OCI-LY1 (cell line): Measurements from ENCODE around the gene CCDC138.

Source experiments
- H2AFZ ChIP-seq: fragments of 200-600 bp; sonication (generic), shearing (Covaris generic); 2 replicates; pipeline ENCODE4 v1.6.0; 2014; ENCODE audit warnings: antibody characterized with exemption, mild to moderate bottlenecking, low read length
- H3F3A ChIP-seq: fragments of 200-600 bp; sonication (generic), shearing (Covaris generic); 2 replicates; pipeline ENCODE4 v1.6.0; 2014; ENCODE audit warnings: mild to moderate bottlenecking, antibody characterized with exemption, low read length, moderate library complexity; ENCODE audit not compliant: insufficient read depth
- H3K27ac ChIP-seq: fragments of 200-600 bp; sonication (generic); 2 replicates; pipeline ENCODE4 v1.5.1; 2014; ENCODE audit warnings: low read length, mixed run types, mild to moderate bottlenecking, low read depth; ENCODE audit not compliant: poor library complexity, severe bottlenecking
- H3K27me3 ChIP-seq: fragments of 200-600 bp; sonication (generic); 2 replicates; pipeline ENCODE4 v1.6.0; 2014; ENCODE audit warnings: antibody characterized with exemption, mild to moderate bottlenecking, low read length, moderate library complexity; ENCODE audit not compliant: insufficient read depth
- H3K36me3 ChIP-seq: fragments of 200-600 bp; sonication (generic); 2 replicates; pipeline ENCODE4 v1.6.1; 2014; ENCODE audit warnings: mild to moderate bottlenecking, antibody characterized with exemption, low read length, moderate library complexity, mixed read lengths; ENCODE audit not compliant: insufficient read depth
- H3K4me1 ChIP-seq: fragments of 200-600 bp; sonication (generic); 2 replicates; pipeline ENCODE4 v1.5.1; 2014; ENCODE audit warnings: mild to moderate bottlenecking, low read length, moderate library complexity; ENCODE audit not compliant: insufficient read depth, severe bottlenecking
- H3K4me2 ChIP-seq: fragments of 200-600 bp; sonication (generic), shearing (Covaris generic); 2 replicates; pipeline ENCODE4 v1.6.1; 2014; ENCODE audit warnings: low read length
- H3K4me3 ChIP-seq: fragments of 200-600 bp; sonication (generic); 2 replicates; pipeline ENCODE4 v1.5.1; 2014; ENCODE audit warnings: low read length, low read depth, mild to moderate bottlenecking, mixed read lengths; ENCODE audit not compliant: poor library complexity, severe bottlenecking
- H3K79me2 ChIP-seq: fragments of 200-600 bp; shearing (Covaris generic); 2 replicates; pipeline ENCODE4 v1.6.1; 2016; ENCODE audit warnings: mixed run types, low read length, mixed read lengths; ENCODE audit not compliant: insufficient read depth
- H3K9ac ChIP-seq: fragments of 200-600 bp; sonication (generic), shearing (Covaris generic); 2 replicates; pipeline ENCODE4 v1.6.1; 2014; ENCODE audit warnings: mild to moderate bottlenecking, low read length, mixed read lengths
- H3K9me2 ChIP-seq: fragments of 200-600 bp; sonication (generic), shearing (Covaris generic); 2 replicates; pipeline ENCODE4 v1.6.1; 2014; ENCODE audit warnings: low read depth, mild to moderate bottlenecking, low read length, mixed read lengths
- H3K9me3 ChIP-seq: fragments of 200-600 bp; shearing (Covaris generic); 2 replicates; pipeline ENCODE4 v1.6.1; 2014; ENCODE audit warnings: low read length, mixed read lengths
- H4K20me1 ChIP-seq: fragments of 200-600 bp; sonication (generic), shearing (Covaris generic); 2 replicates; pipeline ENCODE4 v1.6.0; 2016; ENCODE audit warnings: mild to moderate bottlenecking, low read length; ENCODE audit not compliant: insufficient read depth
- CTCF ChIP-seq: fragments of 200-600 bp; sonication (generic), shearing (Covaris generic); IDR thresholded peaks from 2 replicates; pipeline ENCODE4 v1.5.1; 2017; ENCODE audit warnings: mild to moderate bottlenecking, antibody characterized with exemption, low read length, moderate library complexity, mixed read lengths
- EZH2 ChIP-seq: fragments of 200-600 bp; sonication (generic), shearing (Covaris generic); IDR thresholded peaks from 2 replicates; pipeline ENCODE4 v1.8.0; 2017; ENCODE audit warnings: borderline replicate concordance, mixed run types, mild to moderate bottlenecking, antibody characterized with exemption, low read length, moderate library complexity, mixed read lengths

The CCDC138 gene

GRCh38 chr2:108924580-108925251, 138.1 kb downstream of the CCDC138 start:
- Histone ChIP-seq H3K36me3 (no peaks in the 10 kb centered on the region), H2AFZ (no peak overlapping the region), H3K4me1 (no peaks in the 10 kb centered on the region), H3K9ac (no peak overlapping the region), H3K4me3 (no peak overlapping the region), H3K27ac (no peak overlapping the region), H3K27me3 (no peaks in the 10 kb centered on the region), H3K9me2 (no peaks in the 10 kb centered on the region), H3K79me2 (no peaks in the 10 kb centered on the region), H4K20me1 (no peaks in the 10 kb centered on the region), H3K4me2 (no peak overlapping the region), H3F3A (no peaks in the 10 kb centered on the region), H3K9me3 (no peaks in the 10 kb centered on the region)
- no peak for TF ChIP-seq CTCF
- TF ChIP-seq EZH2: no peak

GRCh38 chr2:108925286-108925685, 138.7 kb downstream of the CCDC138 start:
- Histone ChIP-seq H4K20me1 (no peaks in the 10 kb centered on the region), H3F3A (no peaks in the 10 kb centered on the region), H3K9me3 (no peaks in the 10 kb centered on the region), H3K4me2 (no peak overlapping the region), H2AFZ (no peak overlapping the region), H3K9me2 (no peaks in the 10 kb centered on the region), H3K27ac (no peak overlapping the region), H3K27me3 (no peaks in the 10 kb centered on the region), H3K4me1 (no peaks in the 10 kb centered on the region), H3K36me3 (no peaks in the 10 kb centered on the region), H3K4me3 (no peak overlapping the region), H3K79me2 (no peaks in the 10 kb centered on the region), H3K9ac (no peak overlapping the region)
- TF ChIP-seq EZH2: no peak
- no peak for TF ChIP-seq CTCF

- H3K9ac ChIP-seq: no peak overlapping the region
- H3K4me1 ChIP-seq: no peaks in the 10 kb centered on the region
- H2AFZ ChIP-seq: no peak overlapping the region
- H3K27ac ChIP-seq: no peak overlapping the region
- no peaks in the 10 kb centered on the region for H3K27me3 ChIP-seq
- no peaks in the 10 kb centered on the region for H3K9me3 ChIP-seq
- H4K20me1 ChIP-seq: no peaks in the 10 kb centered on the region
- no peaks in the 10 kb centered on the region for H3K79me2 ChIP-seq
- no peaks in the 10 kb centered on the region for H3F3A ChIP-seq
- no peaks in the 10 kb centered on the region for H3K9me2 ChIP-seq
- H3K4me3 ChIP-seq: no peak overlapping the region
- TF ChIP-seq EZH2: no peak
- no peak for TF ChIP-seq CTCF
- no peaks in the 10 kb centered on the region for H3K36me3 ChIP-seq
- H3K4me2 ChIP-seq: no peak overlapping the region
Measured at GRCh38 chr2:108925735-108926134, 139.2 kb downstream of the CCDC138 start.
